Stimulated activated CD4-positive, alpha-beta T cell treated with anti-CD3 and anti-CD28 coated beads, Interleukin-12 subunit alpha, Interleukin-12 subunit beta, amount 100 ng/mL, for 24 hours (primary cell): ENCODE measurements around the gene RHOU.

Source experiments
- DNase-seq, 2 experiments: peaks; one replicate each; pipeline ENCODE4 v3.0.0-alpha.2; 2020; ENCODE audit warnings: low read depth in 2 of 2

RHOU gene

GRCh38 chr1:228784181-228784580, 48.9 kb downstream of the RHOU start:
- no peak for DNase-seq

GRCh38 chr1:228785366-228786330, 50.4 kb downstream of the RHOU start:
- DNase-seq = no peak

DNA sequence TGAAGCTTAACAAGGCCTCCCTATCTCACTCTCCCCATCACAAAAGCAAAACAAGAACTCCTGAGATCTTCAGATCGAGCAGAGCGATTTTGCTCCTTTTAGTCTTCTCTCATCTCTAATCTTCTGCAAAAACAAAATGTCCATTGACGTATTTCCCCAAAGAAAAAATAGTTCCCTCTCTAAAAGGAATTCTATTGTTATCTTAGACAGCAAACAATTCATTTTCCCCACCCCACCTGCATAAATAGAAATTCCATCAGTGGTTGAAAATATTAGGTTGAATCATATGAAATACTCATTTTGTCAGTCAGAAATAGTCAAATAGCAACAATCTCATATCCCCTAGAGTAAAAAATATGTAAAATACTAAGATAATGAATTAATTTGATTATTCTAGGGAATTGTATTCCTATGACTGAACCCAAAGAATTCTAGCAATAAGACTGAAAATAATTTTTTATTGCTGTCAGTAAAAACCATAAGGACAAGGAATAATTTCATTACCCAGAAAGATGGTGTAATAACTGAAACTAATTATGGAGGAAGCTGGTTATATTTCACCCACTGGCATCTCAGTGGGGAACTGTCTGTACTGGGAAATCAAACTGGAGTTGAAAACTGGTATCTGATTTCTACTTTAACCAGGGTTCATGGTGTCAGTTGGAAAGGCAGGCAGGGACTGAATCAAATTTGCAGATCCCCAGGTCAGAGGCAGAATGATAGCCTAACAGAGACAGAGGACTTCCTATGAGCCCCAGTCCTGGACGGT, 51.3 kb downstream of the RHOU start:
- no peak for DNase-seq

DNA sequence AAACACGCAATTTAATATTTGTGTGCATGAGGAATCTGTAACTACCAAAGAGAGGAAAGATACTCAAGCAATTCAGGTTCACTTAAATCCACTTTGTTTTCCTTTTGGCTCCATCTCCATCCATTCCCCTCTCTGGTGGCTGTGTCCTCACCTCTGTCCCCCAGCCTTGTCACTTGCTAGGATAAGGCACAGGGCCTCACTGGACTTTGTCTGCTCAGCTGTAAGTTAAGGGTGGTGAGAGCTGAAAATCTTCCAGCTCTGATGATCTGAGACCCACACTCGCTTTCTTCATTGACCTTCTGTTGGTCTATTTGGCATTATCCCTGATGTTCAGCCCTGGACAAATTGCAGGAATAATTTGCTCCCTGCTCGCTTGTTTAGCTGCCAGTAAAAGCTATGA, 56.5 kb downstream of the RHOU start:
- no peak for DNase-seq

DNA sequence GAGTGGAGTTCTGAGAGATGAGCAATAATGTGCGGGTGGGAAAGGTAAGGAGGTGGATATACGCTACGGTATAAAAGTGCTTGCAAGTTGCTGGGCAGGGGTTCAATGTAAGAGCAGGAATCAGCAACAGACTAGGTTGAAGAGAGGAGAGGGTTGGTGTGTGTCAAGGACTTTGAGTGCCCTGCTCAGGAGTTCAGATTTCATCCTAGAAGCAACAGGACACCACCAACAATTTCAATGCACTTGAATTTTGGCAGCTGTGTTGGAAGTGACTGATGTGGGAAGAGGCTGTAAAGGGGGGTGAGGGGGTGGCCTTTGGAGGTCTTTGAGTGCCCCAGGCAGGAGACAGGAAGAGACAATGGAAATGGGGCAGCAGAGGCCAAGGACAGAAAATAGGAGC, 57.3 kb downstream of the RHOU start:
- DNase-seq = no peak

- no peak for DNase-seq
Observed at GRCh38 chr1:228793032-228793431, 57.8 kb downstream of the RHOU start.

GRCh38 chr1:228794173-228794572, 58.9 kb downstream of the RHOU start:
- peak in 1 of 2 experiments; percentile 8 for DNase-seq

DNA sequence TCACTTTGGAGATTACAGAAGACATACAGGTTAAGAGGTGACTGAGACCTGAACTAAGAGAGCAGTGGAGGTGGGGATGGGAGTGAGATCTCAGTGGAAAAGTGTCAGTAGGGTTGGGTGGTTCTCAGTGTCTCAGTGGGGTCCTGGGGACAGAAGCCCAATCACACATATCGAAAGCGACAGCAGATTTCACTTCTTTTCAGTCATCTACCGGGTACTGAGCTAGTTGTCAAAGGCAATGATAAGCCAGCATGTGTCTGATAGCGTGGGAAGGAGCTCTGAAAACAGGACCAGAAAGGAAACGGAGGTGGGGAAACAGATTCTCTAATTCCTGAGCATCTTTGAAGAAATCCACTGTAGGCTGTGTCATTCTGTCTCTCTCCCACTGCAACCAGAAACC, 59.5 kb downstream of the RHOU start:
- DNase-seq = peak; percentile 6 to 31

DNA sequence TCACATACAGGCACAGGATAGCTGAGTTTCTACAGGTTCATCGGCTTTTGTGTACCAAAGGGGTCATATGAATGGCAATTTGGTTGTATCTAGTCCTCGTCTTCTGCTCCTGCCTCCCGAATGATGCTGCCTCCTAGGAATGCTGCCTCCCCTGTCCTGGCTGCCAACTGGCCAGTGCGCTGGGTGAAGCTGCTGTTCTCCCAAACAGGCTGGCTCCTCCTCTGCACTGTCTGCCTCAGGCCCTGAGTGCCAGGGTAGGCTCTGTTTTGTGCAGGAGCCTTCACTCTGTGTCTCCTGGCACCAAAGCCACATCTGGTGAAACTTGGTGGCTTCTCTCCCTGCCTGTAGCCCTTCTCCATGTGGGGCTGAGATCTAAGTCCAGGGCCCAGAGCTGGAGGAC, 60.3 kb downstream of the RHOU start:
- DNase-seq = no peak
